ENCODE measurements around the gene PCMTD2. TPM values are rescaled to one million over a fixed set of nuclear protein-coding genes. Genes with fewer than 3 reads are reported as not detected.

The PCMTD2 gene
- total RNA-seq, 2 donors from 2014 or later: 54.9 to 76.4 TPM

GRCh38 chr20:64236137-64237088 lies 19.1 kb upstream of the PCMTD2 start:
- DNase-seq (peak; percentile 2), ATAC-seq (no peak)
- intact Hi-C loops (cut with DNase I): no loop called here

GRCh38 chr20:64237316-64237715 lies 18.2 kb upstream of the PCMTD2 start:
- DNase-seq (peak; percentile 19), ATAC-seq (no peak)
- intact Hi-C loops (cut with DNase I): no loop called here

- DNase-seq: no peak
- intact Hi-C loops (cut with DNase I): no loop called here
- no peak for ATAC-seq
These were observed 17.3 kb upstream of the PCMTD2 start for GRCh38 chr20:64238115-64238825.

- ATAC-seq (no peak), DNase-seq (peak; percentile 2)
- intact Hi-C loops (cut with DNase I): no loop called here
These were observed 16.6 kb upstream of the PCMTD2 start for GRCh38 chr20:64238851-64239387.

GRCh38 chr20:64239449-64240242 lies 15.9 kb upstream of the PCMTD2 start:
- DNase-seq (peak; percentile 10), ATAC-seq (no peak)
- intact Hi-C loops (cut with DNase I): no loop called here

GRCh38 chr20:64240243-64241015 lies 15.1 kb upstream of the PCMTD2 start:
- intact Hi-C loops (cut with DNase I): no loop called here
- DNase-seq: peak; percentile 13
- no peak for ATAC-seq

- intact Hi-C loops (cut with DNase I): no loop called here
- DNase-seq (peak; percentile 6), ATAC-seq (no peak)
These were observed 14.5 kb upstream of the PCMTD2 start for GRCh38 chr20:64241061-64241460.

- ATAC-seq (no peak), DNase-seq (peak; percentile 6)
- intact Hi-C loops (cut with DNase I): no loop called here
These were observed 13.3 kb upstream of the PCMTD2 start for GRCh38 chr20:64242003-64242796.

GRCh38 chr20:64242797-64243475 lies 12.6 kb upstream of the PCMTD2 start:
- ATAC-seq (no peak), DNase-seq (peak; percentile 5)
- intact Hi-C loops (cut with DNase I): no loop called here

- ATAC-seq (no peak), DNase-seq (no peak)
- intact Hi-C loops (cut with DNase I): no loop called here
These were observed 11.2 kb upstream of the PCMTD2 start for GRCh38 chr20:64244281-64244805.

GRCh38 chr20:64244870-64245603 lies 10.5 kb upstream of the PCMTD2 start:
- intact Hi-C loops (cut with DNase I): no loop called here

GRCh38 chr20:64245746-64246595 lies 9.6 kb upstream of the PCMTD2 start:
- intact Hi-C loops (cut with DNase I): no loop called here
- peak; percentile 12 for DNase-seq
- ATAC-seq: no peak

More at GRCh38 chr20:64244870-64245603, 10.5 kb upstream of the PCMTD2 start:
- ATAC-seq: no peak
- DNase-seq: peak; percentile 3

GRCh38 chr20:64246616-64247306 lies 8.8 kb upstream of the PCMTD2 start:
- no peak for ATAC-seq
- peak; percentile 9 for DNase-seq
- intact Hi-C loops (cut with DNase I): no loop called here

- ATAC-seq: no peak
- intact Hi-C loops (cut with DNase I): no loop called here
- peak; percentile 8 for DNase-seq
These were observed 8.3 kb upstream of the PCMTD2 start for GRCh38 chr20:64247307-64247618.

All from left cardiac atrium (tissue), 4 donors.